ENCODE data around the gene MTHFD2. TPM values are rescaled to one million over a fixed set of nuclear protein-coding genes. Genes with fewer than 3 reads are reported as not detected.

The MTHFD2 gene
- polyA plus RNA-seq, 3 donors = 24.1 to 39.4 (median 38.5) TPM

DNA sequence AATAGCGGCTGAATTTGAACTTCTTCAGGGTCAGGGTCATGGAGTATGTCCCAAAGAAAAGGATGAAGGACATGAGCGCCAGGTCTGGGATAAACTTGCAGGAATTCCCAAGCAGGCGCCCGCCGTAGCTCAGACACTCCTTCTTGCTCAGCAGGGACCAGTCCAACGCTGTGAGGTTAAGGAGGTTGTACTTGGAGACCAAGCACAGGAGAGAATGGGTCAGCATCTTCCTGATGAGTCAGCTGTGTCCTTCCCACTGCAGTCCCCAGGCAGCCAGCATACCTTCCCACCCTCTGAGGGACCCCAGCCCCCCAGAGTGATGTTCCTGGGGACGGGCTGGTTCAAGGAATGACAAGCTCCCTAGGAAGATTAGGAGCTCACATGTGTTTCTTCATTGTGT is 40.9 kb downstream of the MTHFD2 start:
- H2AFZ ChIP-seq (ENCODE audit: insufficient read depth, low read depth, low read length, poor library complexity, severe bottlenecking) = no peak overlapping the region
- TF ChIP-seq, protein P1, sequence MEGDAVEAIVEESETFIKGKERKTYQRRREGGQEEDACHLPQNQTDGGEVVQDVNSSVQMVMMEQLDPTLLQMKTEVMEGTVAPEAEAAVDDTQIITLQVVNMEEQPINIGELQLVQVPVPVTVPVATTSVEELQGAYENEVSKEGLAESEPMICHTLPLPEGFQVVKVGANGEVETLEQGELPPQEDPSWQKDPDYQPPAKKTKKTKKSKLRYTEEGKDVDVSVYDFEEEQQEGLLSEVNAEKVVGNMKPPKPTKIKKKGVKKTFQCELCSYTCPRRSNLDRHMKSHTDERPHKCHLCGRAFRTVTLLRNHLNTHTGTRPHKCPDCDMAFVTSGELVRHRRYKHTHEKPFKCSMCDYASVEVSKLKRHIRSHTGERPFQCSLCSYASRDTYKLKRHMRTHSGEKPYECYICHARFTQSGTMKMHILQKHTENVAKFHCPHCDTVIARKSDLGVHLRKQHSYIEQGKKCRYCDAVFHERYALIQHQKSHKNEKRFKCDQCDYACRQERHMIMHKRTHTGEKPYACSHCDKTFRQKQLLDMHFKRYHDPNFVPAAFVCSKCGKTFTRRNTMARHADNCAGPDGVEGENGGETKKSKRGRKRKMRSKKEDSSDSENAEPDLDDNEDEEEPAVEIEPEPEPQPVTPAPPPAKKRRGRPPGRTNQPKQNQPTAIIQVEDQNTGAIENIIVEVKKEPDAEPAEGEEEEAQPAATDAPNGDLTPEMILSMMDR (IDR thresholded peaks at IDR 0.05) = no peak
- no peaks in the 10 kb centered on the region for H3K4me1 ChIP-seq (ENCODE audit: control insufficient read depth in 1 of 2, insufficient read depth in 2 of 2, low read length in 2 of 2)
- Mint-ChIP-seq H3K27me3 (ENCODE audit: low read depth in 3 of 3) (peaks cover 0 to 1% (median 1%) of the 10 kb centered on the region in 3 donors), H3K36me3 (no peaks in the 10 kb centered on the region), H3K27ac (no peak overlapping the region), H3K4me1 (peaks cover 5% of the 10 kb centered on the region), H3K4me3 (no peak overlapping the region), H3K9me3 (peaks cover 0 to 2% (median 0%) of the 10 kb centered on the region in 7 donors)
- H3K79me2 ChIP-seq (ENCODE audit: insufficient read depth, low read length) = no peaks in the 10 kb centered on the region
- intact Hi-C loops (cut with micrococcal nuclease) = no loop called here
- no peaks in the 10 kb centered on the region for H3K9me3 ChIP-seq (replicated peaks in 1 of 2; ENCODE audit: control insufficient read depth in 1 of 2, insufficient read depth in 1 of 2, low read length in 2 of 2)
- no peak overlapping the region for H3K9ac ChIP-seq (ENCODE audit: insufficient read depth, low read length, poor library complexity, severe bottlenecking)
- 94% methylated on average over 6 of the region's 7 CpGs for WGBS (ENCODE audit: insufficient coverage)
- H4K20me1 ChIP-seq (ENCODE audit: insufficient read depth, low read length) = no peaks in the 10 kb centered on the region
- no peak for DNase-seq
- H3K4me3 ChIP-seq (replicated peaks in 1 of 3; ENCODE audit: low read depth in 2 of 3, low read length in 3 of 3) = no peak overlapping the region
- no peak overlapping the region for H3K27ac ChIP-seq (ENCODE audit: low read depth in 1 of 2, low read length in 2 of 2)
- H3K36me3 ChIP-seq (replicated peaks in 1 of 2; ENCODE audit: control insufficient read depth in 1 of 2, insufficient read depth in 2 of 2, low read length in 2 of 2) = no peaks in the 10 kb centered on the region
- H3K4me2 ChIP-seq (replicated peaks; ENCODE audit: extremely low read depth, low read length, poor library complexity, severe bottlenecking) = no peak overlapping the region
- no peaks in the 10 kb centered on the region for H3K27me3 ChIP-seq (ENCODE audit: control insufficient read depth in 2 of 2, insufficient read depth in 2 of 2, low read length in 2 of 2)

GRCh38 chr2:74242354-74243071 is 44.1 kb downstream of the MTHFD2 start:
- TF ChIP-seq, protein P1 (IDR thresholded peaks at IDR 0.05) = no peak
- Histone ChIP-seq H4K20me1 (ENCODE audit: insufficient read depth, low read length) (no peaks in the 10 kb centered on the region), H3K27me3 (ENCODE audit: control insufficient read depth in 2 of 2, insufficient read depth in 2 of 2, low read length in 2 of 2) (no peaks in the 10 kb centered on the region), H3K9me3 (replicated peaks in 1 of 2; ENCODE audit: control insufficient read depth in 1 of 2, insufficient read depth in 1 of 2, low read length in 2 of 2) (no peaks in the 10 kb centered on the region), H3K36me3 (replicated peaks in 1 of 2; ENCODE audit: control insufficient read depth in 1 of 2, insufficient read depth in 2 of 2, low read length in 2 of 2) (no peaks in the 10 kb centered on the region), H3K4me2 (replicated peaks; ENCODE audit: extremely low read depth, low read length, poor library complexity, severe bottlenecking) (no peak overlapping the region), H3K4me3 (replicated peaks in 1 of 3; ENCODE audit: low read depth in 2 of 3, low read length in 3 of 3) (no peak overlapping the region), H3K79me2 (ENCODE audit: insufficient read depth, low read length) (no peaks in the 10 kb centered on the region), H3K27ac (ENCODE audit: low read depth in 1 of 2, low read length in 2 of 2) (no peak overlapping the region), H2AFZ (ENCODE audit: insufficient read depth, low read depth, low read length, poor library complexity, severe bottlenecking) (no peak overlapping the region), H3K4me1 (ENCODE audit: control insufficient read depth in 1 of 2, insufficient read depth in 2 of 2, low read length in 2 of 2) (no peaks in the 10 kb centered on the region), H3K9ac (ENCODE audit: insufficient read depth, low read length, poor library complexity, severe bottlenecking) (no peak overlapping the region)
- no peaks in the 10 kb centered on the region for H3K36me3 Mint-ChIP-seq
- H3K27me3 Mint-ChIP-seq (ENCODE audit: low read depth in 3 of 3) = peaks cover 0 to 1% (median 0%) of the 10 kb centered on the region in 3 donors
- H3K4me3 Mint-ChIP-seq = no peak overlapping the region
- H3K27ac Mint-ChIP-seq = no peak overlapping the region
- 96% methylated on average over 5 of the region's 7 CpGs for WGBS (ENCODE audit: insufficient coverage)
- H3K4me1 Mint-ChIP-seq = peaks cover 10% of the 10 kb centered on the region
- intact Hi-C loops (cut with micrococcal nuclease) = no loop called here
- H3K9me3 Mint-ChIP-seq = peaks cover 0 to 1% (median 0%) of the 10 kb centered on the region in 7 donors
- no peak for DNase-seq
